Measurements from ENCODE around the gene PRKCE.

Gene PRKCE

DNA sequence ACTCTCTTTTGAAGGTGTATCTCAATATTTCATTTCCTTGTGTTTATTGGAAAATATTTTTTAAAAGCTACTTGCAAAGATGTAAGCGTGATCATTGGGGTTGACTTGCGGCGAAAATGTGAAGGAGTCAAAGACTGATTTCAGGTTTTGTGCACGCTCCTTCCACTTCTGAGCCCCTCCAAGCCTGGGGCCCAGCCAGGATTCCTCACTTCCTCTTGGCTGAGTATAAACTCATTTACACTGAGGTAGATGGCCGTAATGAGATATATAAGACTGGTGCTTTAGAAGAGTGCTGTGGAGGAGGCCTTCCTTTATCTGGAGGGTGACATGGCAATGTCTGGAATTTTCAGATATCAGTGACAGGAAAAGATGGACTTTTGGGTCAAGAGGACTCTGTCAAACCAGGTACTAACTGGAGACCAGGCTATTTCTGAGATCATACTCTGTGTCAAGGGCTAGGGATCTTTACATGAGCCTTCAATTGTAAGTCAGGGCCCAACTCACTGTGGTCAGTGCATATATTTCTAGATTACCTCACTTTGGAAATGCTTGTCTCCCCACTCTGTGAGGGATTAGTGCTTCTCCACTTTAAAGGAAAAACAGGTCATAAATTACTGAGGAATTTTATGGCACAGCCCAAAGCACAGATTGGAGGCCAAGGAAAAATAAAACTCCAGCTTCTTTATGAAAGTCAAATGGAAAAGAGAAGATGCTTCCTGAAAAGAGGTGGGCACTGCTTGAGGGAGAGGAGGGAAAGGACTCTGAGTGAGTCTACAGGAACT, 22.8 kb downstream of the PRKCE start:
- Mint-ChIP-seq H3K4me1 (peaks cover 50% of the 10 kb centered on the region), H3K27ac (peak overlapping the region; percentile 33), H3K4me3 (no peak overlapping the region), H3K36me3 (peaks cover 20% of the 10 kb centered on the region), H3K27me3 (no peaks in the 10 kb centered on the region), H3K9me3 (peaks cover 4% of the 10 kb centered on the region)
- no peak for ATAC-seq

DNA sequence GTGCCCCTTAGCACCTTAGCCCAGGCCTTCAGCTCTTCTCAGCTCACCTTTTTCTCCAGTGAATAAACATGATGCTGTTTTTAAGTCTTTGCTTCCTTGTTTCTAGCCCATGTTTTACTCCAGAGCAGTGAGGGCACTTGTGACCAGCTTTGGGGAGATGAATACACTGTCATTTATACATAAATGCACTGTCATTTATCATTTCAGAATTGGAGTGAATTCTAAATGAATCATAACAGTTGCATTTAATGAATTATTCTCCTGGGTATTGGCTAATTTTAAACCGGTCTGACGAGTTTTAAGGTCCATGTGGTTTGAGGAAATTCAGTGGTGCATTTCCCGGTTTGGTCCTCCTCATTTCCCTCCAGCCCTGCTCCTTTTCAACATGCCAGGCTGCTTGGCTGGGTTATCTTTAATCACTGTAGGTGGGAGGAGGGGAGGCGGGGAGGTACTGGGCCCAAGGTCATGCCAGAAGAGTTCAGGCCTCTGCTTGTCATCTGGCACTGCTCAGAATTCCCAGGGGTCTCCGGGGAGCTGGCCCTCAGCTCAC, 23.9 kb downstream of the PRKCE start:
- Mint-ChIP-seq H3K4me1 (peaks cover 59% of the 10 kb centered on the region), H3K36me3 (peaks cover 20% of the 10 kb centered on the region), H3K27ac (peak overlapping the region; percentile 33), H3K9me3 (peaks cover 4% of the 10 kb centered on the region), H3K4me3 (no peak overlapping the region), H3K27me3 (no peaks in the 10 kb centered on the region)
- ATAC-seq, result no peak

DNA sequence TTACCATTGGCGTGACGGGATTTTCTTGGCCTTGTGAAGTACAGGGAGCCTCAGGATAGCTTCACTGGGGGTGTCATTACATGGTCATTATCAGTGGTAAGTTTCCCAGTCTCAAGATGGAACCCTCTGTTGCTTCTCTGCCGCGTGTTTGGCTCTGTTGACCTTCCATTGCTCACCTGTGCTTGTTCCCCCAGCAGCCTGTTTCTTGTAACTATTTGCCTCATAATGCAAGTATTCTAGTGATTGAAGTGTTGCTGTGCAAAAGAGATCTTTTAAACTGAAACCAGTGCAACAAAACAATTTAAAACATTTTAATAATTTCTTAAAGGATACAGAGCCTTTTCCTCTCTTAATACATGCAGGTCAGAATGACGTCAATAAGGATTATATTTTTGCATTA, 24.6 kb downstream of the PRKCE start:
- Mint-ChIP-seq H3K4me1 (peaks cover 59% of the 10 kb centered on the region), H3K27me3 (no peaks in the 10 kb centered on the region), H3K27ac (no peak overlapping the region), H3K4me3 (no peak overlapping the region), H3K36me3 (peaks cover 20% of the 10 kb centered on the region), H3K9me3 (peaks cover 4% of the 10 kb centered on the region)
- ATAC-seq, result no peak

DNA sequence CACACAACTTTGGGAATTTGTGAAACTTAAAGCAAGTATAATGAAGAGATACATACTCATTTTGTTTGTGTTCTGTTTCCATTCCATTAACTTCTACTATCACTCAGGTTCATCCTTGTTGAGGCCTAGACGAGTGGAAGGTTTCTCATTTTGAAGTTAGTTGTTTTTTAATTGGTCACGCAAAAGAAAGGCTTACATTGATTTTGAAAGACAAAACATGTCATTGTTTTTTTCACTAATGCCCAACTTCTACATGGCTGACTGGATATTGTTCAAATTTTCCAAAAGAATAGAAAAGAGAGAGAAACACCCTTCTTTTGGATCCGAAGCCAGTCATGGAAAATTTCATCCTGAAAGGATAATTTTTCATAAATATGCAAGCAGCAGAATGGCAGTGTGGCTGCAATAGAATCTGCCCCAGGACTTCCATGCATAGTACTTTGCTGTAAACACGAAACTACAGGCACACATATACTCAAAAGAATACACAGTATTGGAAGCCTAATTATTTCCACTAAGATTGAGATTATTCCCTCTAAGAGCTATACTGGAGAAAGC, 27.4 kb downstream of the PRKCE start:
- Mint-ChIP-seq H3K4me1 (peaks cover 59% of the 10 kb centered on the region), H3K9me3 (no peaks in the 10 kb centered on the region), H3K27ac (no peak overlapping the region), H3K36me3 (peaks cover 19% of the 10 kb centered on the region), H3K4me3 (no peak overlapping the region), H3K27me3 (no peaks in the 10 kb centered on the region)
- ATAC-seq, result no peak

DNA sequence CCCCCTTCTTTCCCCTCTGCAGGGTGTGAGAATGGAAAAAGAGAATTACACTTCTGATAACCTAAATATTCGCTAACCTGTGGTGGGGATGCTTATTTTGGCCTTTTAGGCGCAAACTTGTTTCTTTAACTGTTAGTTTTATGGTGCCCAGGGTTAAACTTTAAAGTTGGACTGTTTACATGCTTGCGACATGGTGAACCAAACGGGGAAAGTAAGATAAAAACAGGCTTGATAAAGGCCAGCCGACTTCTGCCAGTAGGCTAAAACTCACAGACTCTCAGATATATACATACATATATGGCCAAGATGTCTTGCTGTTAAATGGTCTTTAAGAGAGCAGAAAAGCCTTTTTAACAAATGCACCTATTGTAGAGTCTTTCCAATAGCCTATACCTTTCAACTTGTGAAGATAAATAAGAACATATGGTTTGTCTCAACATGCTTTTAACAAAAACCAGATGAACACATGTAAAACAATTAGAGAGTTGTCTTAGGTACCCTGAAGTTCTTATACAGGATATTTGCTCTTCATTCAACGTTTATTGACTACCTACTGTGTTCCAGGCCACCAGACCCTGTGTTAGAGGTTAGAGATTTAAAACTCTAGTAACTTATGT, 29.0 kb downstream of the PRKCE start:
- H3K27me3 Mint-ChIP-seq, result no peaks in the 10 kb centered on the region
- H3K36me3 Mint-ChIP-seq, result peaks cover 19% of the 10 kb centered on the region
- no peak for ATAC-seq
- no peaks in the 10 kb centered on the region for H3K9me3 Mint-ChIP-seq
- H3K27ac Mint-ChIP-seq, result no peak overlapping the region
- H3K4me1 Mint-ChIP-seq, result peaks cover 51% of the 10 kb centered on the region
- H3K4me3 Mint-ChIP-seq, result no peak overlapping the region

DNA sequence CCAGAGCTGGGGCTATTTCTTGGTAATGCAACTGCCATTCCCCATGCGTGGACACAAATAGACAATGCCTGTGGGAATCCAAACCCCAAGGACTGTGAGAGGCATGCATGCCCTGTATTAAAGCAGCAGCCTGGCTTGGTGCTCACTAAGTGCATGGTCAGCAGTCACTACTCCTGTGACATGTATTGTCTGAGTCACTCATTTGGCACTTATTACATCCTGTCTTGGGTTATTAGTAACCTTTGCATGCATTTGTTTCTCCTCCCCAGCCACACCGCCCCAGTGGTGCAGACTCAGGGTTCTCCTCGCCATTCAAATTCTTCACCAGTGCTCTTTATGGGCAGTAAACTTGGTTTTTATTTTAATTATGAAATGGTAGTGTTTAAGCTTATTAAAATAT, 30.2 kb downstream of the PRKCE start:
- peaks cover 15% of the 10 kb centered on the region for H3K36me3 Mint-ChIP-seq
- no peak overlapping the region for H3K4me3 Mint-ChIP-seq
- H3K27ac Mint-ChIP-seq, result no peak overlapping the region
- no peaks in the 10 kb centered on the region for H3K27me3 Mint-ChIP-seq
- no peaks in the 10 kb centered on the region for H3K9me3 Mint-ChIP-seq
- ATAC-seq, result peak; percentile 86
- H3K4me1 Mint-ChIP-seq, result peaks cover 42% of the 10 kb centered on the region

DNA sequence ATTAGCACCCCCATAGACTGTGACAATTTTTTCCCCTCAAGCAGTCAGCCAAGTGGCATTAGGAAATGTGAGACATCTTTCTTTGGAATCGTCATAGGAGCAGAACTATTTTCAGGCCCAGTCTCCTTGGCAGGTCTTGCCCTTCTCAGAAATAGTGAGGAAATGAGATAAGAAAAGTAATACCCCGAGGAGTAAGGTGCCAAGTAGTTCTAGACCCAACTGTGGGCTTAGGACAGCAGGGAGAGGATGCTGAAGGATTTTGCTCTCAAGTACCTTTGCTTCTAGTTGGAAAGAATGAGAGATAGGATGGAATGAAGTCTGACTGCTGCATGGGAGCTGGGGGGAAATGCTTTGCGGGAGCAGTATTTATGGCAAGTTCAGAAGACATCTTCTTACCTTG, 31.8 kb downstream of the PRKCE start:
- H3K9me3 Mint-ChIP-seq, result no peaks in the 10 kb centered on the region
- H3K36me3 Mint-ChIP-seq, result peaks cover 10% of the 10 kb centered on the region
- no peaks in the 10 kb centered on the region for H3K27me3 Mint-ChIP-seq
- no peak for ATAC-seq
- no peak overlapping the region for H3K27ac Mint-ChIP-seq
- no peak overlapping the region for H3K4me3 Mint-ChIP-seq
- peaks cover 42% of the 10 kb centered on the region for H3K4me1 Mint-ChIP-seq

DNA sequence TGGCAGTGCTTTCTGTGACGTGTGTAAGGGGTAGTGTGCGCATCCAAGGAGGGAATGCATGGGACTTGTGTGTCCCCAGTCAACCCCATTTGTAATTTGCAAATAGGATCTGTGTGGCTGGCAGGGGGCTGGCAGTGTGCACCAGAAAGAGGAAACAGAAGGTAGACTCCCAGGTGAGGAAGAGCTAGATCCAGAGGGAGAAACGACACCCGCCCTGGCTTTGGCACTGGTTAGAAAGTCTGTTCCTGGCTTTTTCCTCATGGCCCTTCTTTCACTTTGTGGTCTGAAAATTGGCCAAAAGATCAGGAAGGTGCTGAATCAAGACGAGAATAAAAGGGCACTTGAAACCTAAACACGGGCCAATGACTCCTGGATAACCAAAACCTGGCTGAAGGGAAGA, 33.3 kb downstream of the PRKCE start:
- Mint-ChIP-seq H3K27me3 (no peaks in the 10 kb centered on the region), H3K4me1 (peaks cover 30% of the 10 kb centered on the region)

DNA sequence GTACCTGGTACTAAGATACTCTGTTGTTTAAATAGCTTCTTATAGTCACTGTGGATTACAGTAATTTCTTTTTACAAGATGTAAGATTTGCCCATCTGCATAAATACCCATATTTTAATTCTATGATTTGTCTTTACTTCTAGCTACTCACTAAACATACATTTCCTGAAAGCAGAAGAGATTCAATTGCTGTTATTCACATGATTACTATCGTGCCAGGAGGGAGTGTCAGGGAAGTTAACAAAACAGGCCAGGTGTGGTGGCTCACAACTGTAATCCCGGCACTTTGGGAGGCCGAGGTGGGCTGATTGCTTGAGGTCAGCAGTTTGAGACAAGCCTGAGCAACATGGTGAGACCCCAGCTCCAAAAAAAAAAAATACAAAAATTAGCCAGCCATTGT, 33.8 kb downstream of the PRKCE start:
- H3K9me3 Mint-ChIP-seq, result no peaks in the 10 kb centered on the region
- H3K27ac Mint-ChIP-seq, result no peak overlapping the region
- ATAC-seq, result no peak
- H3K27me3 Mint-ChIP-seq, result no peaks in the 10 kb centered on the region
- H3K36me3 Mint-ChIP-seq, result peaks cover 6% of the 10 kb centered on the region
- peaks cover 26% of the 10 kb centered on the region for H3K4me1 Mint-ChIP-seq
- H3K4me3 Mint-ChIP-seq, result no peak overlapping the region

More for the DNA sequence above, 33.3 kb downstream of the PRKCE start:
- Mint-ChIP-seq H3K4me3 (no peak overlapping the region), H3K9me3 (no peaks in the 10 kb centered on the region), H3K27ac (no peak overlapping the region), H3K36me3 (peaks cover 6% of the 10 kb centered on the region)
- ATAC-seq, result no peak

DNA sequence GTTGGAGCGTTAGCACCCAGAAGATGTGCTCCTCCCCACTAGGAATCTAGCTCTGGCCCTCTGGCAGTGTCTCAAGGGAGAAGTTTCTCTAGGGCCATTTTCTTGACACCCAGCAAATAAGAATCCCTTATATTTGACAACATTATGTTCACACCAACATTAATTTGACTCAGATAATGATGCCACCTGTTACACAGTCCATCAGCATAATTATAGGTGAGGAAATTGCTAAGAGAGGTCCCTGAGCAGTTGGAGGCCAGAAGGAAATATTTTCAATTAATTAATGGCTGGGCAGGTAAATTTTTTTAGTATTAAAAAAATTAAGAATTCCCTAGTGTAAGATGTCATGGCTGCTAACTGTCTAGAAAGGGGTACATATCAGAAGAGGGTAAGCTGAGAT, 36.5 kb downstream of the PRKCE start:
- no peaks in the 10 kb centered on the region for H3K27me3 Mint-ChIP-seq
- H3K36me3 Mint-ChIP-seq, result peaks cover 6% of the 10 kb centered on the region
- H3K4me1 Mint-ChIP-seq, result peaks cover 20% of the 10 kb centered on the region
- no peak overlapping the region for H3K27ac Mint-ChIP-seq
- H3K9me3 Mint-ChIP-seq, result no peaks in the 10 kb centered on the region
- H3K4me3 Mint-ChIP-seq, result no peak overlapping the region
- no peak for ATAC-seq

DNA sequence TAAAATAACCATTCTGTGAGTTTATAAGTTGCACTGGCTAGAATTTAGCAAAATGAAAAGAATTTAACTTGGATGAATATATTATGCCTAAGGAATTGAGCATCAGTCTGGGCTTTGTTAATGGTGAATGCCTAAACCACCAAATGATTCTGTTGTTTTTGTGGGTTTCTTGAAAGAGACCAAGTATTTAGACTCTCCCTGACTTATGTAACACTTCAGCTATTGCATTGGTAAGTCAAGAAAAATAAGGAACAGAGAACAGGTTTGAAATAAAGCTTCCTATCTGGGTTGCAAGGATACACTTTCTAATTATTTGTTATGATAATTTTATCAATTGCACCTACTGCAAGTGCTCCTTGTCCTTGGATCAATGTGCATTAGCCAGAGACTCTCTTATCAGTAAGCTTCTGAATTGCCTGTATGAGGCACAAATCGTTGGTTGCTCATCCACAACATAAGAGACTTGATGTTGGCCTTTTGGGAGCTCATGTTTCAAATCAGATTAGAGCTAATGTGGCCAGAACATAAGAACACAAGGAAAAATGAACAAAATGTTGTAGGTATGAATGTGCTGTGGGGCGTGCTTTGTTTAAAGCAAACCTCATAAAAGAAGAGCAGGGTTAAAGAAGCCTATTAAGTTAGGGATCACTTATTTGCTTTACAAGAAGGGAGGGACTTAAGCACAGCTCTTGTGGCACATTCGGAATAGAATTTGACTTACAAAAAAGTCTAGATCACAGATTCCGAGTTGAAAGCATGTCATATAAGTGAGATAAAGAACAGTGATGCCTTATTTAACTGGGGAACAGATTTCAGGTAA, 37.2 kb downstream of the PRKCE start:
- H3K4me3 Mint-ChIP-seq, result no peak overlapping the region
- H3K9me3 Mint-ChIP-seq, result no peaks in the 10 kb centered on the region
- H3K27ac Mint-ChIP-seq, result no peak overlapping the region
- H3K27me3 Mint-ChIP-seq, result no peaks in the 10 kb centered on the region
- no peak for ATAC-seq
- peaks cover 13% of the 10 kb centered on the region for H3K4me1 Mint-ChIP-seq
- no peaks in the 10 kb centered on the region for H3K36me3 Mint-ChIP-seq

DNA sequence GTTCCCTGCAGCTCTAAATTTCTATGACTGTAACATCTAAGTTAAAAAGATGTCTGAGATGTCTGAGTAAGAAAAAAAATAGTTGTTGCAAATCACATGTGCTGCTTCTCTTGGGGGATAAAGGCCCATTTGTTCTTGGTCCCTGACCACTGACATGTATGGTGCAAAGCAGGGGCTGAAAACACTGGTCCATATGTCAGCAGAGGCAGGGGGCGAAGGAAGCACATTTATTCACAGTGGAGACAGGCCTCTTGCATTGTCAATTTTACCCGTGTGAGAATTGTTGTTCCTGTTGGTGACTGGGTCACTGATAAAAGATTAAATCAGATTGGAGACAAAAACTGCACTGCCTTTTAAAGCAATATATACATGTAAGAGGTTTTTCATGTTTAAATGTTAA, 38.8 kb downstream of the PRKCE start:
- Mint-ChIP-seq H3K27me3 (no peaks in the 10 kb centered on the region), H3K36me3 (no peaks in the 10 kb centered on the region), H3K4me1 (peaks cover 5% of the 10 kb centered on the region), H3K9me3 (no peaks in the 10 kb centered on the region), H3K27ac (no peak overlapping the region), H3K4me3 (peak overlapping the region; percentile 22)
- ATAC-seq, result no peak

DNA sequence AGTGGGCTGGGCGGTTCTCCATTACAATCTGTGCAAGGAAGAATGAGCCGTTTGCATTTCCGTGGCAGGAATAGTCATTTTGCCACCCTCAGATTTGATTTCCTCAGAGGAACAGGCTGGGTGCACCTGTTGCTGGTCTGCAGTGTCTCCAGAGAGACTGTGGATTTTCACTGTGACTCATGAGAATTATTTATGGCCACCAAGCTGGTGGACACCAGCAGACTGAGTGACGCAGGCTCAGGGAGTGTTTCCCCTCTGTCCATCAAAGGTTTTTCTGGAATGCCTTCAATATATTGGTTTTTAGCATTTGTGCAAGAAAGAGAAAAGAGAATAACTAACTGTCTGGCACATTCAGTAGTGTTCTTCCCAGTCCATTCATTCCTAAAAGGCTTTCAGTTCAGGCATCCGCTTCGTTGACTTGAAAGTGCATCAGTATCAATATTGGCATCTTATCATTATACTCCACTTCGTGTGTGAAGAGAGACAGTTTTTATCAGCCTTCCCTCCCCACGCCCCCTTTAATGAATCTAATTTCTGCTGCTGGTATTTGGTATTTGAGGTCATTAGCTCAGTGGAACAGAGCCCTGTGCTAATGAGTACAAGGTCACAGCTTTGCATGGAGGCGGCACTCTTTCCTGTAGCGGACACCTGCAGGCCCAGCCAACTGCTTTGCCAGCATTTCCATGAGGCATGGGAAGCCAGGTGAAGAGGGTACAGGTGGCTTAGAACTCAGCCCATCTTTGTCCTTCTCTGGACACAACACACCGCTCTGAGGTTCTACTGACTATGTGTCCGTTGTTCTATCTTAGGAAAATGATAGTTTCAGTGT, 39.9 kb downstream of the PRKCE start:
- H3K36me3 Mint-ChIP-seq, result no peaks in the 10 kb centered on the region
- ATAC-seq, result peak; percentile 75
- no peaks in the 10 kb centered on the region for H3K27me3 Mint-ChIP-seq
- H3K4me3 Mint-ChIP-seq, result peak overlapping the region; percentile 14
- H3K27ac Mint-ChIP-seq, result no peak overlapping the region
- H3K9me3 Mint-ChIP-seq, result no peaks in the 10 kb centered on the region
- H3K4me1 Mint-ChIP-seq, result peaks cover 6% of the 10 kb centered on the region

DNA sequence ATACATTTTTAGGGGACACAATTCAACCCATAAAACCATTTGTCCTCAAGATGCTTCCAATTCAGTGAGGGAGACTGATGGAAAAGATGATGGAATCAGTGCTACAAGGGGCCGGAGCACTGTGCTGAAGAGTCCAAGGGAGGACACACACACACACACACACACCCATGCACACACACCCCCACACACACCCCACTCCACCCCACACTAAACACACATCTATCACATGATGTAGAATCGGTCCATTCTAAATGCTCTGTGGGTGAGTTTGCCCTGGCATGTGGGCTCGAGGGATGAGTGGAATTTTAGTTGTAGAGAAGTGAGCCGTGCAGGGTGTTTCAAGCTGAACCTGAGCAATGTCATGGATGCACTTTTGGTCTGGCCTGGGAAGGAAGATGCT, 41.1 kb downstream of the PRKCE start:
- H3K27me3 Mint-ChIP-seq, result no peaks in the 10 kb centered on the region

More for the DNA sequence above, 41.1 kb downstream of the PRKCE start:
- Mint-ChIP-seq H3K36me3 (no peaks in the 10 kb centered on the region), H3K4me1 (peaks cover 17% of the 10 kb centered on the region), H3K27ac (no peak overlapping the region), H3K9me3 (no peaks in the 10 kb centered on the region), H3K4me3 (no peak overlapping the region)
- ATAC-seq, result no peak

Data from stimulated activated memory B cell treated with anti-CD40 and anti-IgM and Interleukin-4, amounts not matched to agents 10 μg/mL and 1 μg/mL and 100 μg/mL, for 72 hours (primary cell).